NCI-H1436 (cell line): ENCODE results near the gene TMEM120A.
A peak's percentile ranks its signal among the peaks of the same experiment; 100 is the strongest.

Experiments used
- DNase-seq: peaks from one replicate; lab custom pipeline; 2025; lab: John Stamatoyannopoulos, UW

TMEM120A gene

DNA sequence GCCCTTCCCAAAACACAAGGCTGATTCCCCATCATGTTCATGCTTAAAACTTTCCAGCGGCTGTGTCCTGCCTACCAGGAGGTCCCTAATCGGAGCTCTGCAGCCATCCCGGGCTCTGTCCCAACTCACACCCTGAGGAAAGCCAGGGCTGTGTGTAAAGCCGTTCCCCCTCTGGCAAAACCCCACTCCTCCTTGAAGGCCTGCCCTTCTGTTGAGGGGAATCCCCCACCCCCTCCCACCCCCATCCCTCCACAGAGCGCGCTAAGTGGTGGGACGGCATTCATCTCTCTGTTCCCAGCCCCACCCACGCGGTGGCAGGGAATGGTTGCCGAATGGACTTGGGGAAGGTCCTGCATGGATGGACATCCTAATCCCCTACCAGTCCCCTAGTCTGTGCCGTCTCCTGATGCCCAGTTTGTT, 667 bp upstream of the TMEM120A start:
- DNase-seq: no peak

DNA sequence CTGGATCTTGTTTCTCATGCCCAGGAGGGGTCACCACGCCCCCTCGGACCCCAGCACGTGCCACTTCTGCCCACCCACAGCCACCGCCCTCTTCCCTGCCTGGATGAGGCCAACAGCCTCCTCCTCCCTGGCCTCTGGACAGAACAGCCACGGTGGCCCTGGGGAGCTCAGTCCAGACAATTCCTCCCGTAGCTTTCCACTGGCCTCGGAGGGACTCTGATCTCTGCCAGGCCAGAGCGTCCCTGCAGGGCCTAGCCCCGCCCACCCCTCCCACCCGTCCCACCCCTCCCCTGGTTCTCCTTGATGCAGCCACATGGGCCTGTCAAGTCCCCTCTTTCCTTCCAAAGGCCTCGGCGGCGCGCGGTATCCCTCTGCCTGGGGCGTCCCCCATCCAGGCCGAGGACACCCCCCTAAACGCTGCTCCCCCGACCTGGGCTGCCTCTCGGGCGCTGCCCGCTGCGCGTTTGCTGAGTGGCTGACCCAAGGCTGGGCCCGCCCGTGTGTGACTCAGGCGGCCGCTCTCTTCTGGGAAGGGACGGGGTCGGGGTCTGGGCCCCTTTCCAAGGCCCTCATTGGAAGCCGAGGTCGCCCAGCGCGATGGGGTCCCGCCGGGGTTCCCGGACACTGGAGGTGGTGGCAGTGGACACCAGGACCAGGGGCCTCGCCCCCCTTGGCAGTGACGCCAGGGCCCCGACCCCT, 557 bp downstream of the TMEM120A start:
- peak; percentile 3 for DNase-seq

DNA sequence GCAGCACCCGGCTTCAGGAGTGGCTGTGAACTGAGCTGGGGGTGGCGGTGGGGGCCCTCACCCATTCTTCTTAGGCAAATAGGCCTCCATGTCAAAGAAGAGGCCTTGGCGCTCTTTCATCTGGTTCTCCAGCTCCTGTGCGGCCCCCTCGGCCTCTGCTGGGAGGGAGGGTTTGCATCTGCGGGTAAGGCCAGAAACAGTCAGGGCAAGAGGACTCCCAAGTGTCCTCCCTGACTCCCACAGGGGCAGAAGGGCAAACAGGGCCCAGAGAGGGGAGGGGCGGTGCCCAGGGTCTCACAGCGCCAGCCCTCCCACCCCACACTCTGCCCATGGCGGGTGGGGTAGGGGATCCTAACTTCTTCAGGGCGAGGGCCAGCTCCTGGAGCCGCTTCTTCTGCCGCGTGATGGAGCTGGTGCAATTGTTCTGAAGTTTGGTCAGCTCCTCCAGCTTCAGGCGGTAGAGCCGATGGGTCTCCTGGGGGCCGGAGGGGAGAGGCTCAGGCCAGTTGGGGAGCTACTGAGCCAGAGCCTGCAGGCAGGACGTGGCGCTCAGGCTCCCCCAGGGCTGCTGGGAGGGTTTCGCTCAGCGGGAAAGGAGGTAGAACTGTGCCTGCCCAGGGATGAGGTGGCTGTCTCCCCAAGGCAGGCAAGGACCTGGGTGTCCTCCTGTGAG, 2.2 kb downstream of the TMEM120A start:
- no peak for DNase-seq

DNA sequence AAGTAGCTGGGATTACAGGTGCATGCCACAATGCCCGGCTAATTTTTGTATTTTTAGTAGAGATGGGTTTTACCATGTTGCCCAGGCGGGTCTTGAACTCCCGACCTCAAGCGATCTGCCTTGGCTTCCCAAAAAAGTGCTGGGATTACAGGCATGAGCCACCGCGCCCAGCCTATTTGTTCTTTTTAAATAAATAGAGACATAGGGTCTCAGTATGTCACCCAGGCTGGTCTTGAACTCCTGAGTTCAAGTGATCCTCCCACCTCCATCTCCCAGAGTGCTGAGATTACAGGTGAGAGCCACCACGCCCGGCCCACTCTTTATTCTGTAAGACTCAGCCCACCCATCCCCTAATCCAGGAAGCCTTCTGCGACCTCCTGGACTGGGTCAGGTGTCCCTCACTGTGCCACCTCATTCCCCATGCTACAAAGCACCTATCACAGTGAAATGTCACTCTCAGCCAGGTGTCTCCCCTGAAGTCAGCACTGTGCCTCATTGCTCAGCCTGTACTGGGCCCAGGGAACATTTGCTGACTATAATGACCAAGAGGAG, 2.8 kb downstream of the TMEM120A start:
- no peak for DNase-seq

DNA sequence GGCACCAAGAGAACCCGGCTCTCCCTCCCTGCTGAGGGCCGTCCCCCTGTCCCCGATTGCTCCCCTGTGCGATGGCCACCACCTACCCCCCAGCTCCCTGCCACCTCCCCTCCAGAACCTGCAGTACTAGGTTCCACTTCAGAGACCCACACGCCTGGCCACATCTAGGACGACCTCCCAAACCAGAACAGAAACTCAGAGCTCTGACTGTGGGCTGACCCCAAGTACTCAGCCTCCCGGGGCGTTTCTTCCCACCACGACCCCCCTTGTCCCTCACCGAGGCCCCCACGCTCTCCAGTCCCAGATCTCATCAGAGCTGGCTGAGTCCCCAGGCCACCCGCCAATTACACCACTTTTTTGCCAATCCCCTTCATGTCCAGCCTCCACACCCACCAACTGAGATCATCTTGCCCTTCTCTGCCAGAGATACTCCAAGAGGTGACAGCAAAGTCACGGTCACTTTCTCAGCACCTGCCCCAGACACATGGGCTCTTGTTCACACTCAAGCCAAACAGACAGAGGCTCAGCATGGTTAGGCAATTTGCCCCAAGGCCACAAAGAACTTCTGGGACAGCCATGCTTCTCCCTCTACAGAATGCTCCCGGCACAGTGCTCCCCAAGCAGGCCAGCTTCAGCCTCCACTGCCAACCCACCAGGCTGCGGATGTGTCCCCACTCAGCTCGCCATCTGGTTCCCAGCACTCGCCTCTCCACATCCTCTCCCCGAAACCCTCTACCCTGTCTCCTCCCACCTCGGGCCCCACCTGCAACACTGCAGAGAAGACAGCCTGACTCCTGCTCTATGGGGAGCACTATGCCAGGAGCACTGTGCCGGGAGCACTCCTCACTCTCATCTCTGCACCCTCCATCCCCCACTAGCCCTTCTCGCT, 4.7 kb downstream of the TMEM120A start:
- no peak for DNase-seq

DNA sequence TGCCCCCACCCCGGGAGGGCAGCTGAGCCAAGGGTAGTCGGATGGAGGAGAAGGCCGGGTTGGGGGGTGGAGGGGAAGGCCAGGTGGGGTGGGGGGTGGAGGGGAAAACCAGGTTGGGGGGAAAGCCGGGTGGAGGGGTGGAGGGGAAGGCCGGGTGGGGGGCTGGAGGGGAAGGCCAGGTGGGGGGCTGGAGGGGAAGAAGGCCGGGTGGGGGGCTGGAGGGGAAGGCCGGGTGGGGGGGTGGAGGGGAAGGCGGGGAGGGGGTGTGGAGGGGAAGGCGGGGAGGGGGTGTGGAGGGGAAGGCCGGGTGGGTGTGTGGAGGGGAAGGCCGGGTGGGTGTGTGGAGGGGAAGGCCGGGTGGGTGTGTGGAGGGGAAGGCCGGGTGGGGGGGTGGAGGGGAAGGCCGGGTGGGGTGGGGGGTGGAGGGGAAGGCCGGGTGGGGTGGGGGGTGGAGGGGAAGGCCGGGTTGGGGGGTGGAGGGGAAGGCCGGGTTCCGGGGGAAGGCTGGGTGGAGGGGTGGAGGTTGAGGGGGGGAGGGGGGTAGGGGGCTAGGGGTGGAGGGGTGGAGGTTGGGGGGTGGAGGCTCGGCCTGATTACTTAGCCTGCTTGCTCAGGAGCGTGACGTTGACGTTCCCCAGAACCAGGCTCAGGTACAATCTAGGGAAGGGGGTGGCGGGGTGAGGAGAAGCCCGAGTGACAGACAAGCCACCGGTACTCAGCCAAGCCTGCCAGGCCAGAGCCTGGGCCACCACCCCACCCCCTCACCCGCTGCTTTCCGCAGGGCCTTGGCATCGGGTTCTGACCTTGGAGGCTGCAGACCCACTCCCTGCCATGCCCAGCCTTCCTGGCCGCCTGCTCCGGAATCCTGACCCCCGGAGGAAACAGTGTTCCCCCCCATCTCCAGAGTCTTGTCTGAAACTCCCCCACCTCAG, 5.6 kb downstream of the TMEM120A start:
- no peak for DNase-seq

DNA sequence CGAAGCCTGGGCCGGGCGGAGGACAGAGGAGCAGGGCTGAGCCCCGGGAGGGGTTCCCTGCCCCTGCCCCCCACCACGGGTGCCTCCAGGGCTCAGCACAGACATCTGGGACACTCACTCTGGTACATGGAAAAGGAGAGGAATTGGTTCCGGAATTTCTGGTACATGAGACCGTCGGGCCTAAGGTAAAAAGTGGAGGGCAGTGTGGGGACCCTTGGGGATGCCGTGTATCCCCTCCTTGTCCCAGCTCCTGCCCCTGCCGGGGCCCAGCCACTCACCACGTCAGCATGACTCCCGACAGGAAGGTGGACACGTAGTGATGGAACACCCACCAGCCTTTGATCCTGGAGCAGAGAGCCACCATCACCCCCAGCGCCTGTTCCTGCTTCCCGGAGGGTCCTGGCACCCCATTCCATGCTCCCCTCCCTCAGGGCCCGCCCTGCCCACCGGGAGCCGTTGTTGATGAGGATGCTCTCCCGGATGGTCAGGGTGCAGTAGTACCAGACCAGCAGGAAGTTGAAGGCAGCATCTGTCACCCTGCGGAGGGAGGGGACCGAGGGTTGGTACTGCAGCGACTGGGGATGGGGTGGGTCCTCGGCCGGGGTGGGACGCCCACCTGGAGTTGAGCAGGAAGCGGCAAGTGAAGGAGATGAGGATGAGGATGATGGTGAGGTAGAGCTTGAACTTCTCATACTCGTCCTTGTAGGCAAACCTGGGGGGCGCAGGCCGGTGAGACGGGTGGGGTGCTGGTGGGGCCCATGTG, 6.4 kb downstream of the TMEM120A start:
- no peak for DNase-seq

DNA sequence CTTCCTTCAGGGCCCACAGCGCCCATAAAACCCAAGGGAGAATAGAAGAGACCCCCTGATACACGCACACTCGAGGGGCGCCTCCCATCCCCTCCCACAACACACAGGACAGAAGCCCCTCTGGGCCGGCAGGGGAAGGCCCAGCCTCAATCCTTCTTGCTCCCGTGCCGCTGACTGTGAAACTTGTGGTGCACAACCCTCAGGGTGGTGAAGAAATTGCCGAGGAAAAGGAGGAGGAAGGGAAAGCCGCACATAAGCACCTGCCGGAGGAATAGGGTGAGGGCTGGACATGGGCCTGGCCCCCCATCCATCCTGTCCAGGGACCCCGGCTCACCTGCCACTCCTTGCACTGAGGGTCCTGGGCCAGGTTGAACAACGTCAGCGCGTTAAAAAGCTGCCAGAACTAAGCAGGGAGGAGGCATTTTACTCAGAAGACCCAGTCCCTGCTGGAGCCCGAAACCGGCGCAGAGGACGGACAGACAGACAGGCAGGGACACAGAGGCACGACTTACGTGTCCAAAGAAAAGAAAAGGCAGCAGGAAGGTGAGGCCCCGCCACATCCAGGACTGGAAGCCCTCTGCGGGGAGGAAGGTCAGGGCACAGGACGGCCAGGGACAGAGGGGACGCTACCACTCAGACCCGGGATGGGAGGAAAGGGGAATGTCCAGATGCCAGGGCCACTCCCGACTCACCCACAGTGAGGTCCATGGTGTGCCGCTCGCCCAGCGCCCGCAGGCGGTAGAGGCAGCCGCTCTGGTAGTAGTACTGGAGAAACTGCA, 7.2 kb downstream of the TMEM120A start:
- no peak for DNase-seq

DNA sequence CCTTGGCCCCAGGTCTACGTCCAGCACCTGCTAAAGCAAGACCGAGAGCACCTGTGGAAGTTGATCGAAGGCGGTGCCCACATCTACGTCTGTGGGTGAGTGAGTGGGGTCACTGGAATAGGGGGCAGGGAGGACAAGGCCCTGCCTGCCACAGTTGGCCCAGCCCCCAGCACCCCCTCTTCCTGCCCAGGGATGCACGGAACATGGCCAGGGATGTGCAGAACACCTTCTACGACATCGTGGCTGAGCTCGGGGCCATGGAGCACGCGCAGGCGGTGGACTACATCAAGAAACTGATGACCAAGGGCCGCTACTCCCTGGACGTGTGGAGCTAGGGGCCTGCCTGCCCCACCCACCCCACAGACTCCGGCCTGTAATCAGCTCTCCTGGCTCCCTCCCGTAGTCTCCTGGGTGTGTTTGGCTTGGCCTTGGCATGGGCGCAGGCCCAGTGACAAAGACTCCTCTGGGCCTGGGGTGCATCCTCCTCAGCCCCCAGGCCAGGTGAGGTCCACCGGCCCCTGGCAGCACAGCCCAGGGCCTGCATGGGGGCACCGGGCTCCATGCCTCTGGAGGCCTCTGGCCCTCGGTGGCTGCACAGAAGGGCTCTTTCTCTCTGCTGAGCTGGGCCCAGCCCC, 8.1 kb downstream of the TMEM120A start:
- no peak for DNase-seq

DNA sequence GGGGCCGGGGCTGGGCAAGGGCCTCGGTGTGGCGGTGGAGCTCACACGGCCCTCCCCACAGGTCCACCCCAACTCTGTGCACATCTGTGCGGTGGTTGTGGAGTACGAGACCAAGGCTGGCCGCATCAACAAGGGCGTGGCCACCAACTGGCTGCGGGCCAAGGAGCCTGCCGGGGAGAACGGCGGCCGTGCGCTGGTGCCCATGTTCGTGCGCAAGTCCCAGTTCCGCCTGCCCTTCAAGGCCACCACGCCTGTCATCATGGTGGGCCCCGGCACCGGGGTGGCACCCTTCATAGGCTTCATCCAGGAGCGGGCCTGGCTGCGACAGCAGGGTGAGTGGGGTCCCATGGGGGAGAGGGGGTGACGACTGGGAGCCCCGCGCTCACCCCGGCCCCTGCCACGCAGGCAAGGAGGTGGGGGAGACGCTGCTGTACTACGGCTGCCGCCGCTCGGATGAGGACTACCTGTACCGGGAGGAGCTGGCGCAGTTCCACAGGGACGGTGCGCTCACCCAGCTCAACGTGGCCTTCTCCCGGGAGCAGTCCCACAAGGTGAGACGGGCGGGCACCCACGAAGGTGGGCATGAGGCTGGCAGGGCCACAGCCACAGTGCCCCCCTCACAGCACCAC, 8.8 kb downstream of the TMEM120A start:
- DNase-seq: no peak

DNA sequence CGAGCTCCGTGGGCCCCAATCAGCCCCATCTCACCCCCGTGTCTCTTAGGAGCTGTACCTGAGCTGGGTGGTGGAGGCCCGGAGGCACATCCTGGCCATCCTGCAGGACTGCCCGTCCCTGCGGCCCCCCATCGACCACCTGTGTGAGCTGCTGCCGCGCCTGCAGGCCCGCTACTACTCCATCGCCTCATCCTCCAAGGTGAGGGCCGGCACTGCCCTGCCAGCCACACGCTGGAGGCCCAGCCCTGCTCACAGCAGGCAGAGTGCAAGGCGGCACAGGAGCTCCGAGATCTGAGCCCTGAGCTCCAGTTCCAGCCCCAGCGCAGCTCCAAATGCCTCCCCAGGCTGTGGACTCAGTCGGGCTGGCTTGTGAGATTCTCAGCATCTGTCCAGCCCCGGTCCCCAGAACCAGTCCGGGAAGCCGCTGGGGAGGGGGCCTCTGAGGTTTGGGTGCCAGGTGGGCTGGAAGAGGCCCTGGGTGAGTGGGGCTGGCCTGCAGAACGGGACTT, 9.3 kb downstream of the TMEM120A start:
- DNase-seq: no peak

DNA sequence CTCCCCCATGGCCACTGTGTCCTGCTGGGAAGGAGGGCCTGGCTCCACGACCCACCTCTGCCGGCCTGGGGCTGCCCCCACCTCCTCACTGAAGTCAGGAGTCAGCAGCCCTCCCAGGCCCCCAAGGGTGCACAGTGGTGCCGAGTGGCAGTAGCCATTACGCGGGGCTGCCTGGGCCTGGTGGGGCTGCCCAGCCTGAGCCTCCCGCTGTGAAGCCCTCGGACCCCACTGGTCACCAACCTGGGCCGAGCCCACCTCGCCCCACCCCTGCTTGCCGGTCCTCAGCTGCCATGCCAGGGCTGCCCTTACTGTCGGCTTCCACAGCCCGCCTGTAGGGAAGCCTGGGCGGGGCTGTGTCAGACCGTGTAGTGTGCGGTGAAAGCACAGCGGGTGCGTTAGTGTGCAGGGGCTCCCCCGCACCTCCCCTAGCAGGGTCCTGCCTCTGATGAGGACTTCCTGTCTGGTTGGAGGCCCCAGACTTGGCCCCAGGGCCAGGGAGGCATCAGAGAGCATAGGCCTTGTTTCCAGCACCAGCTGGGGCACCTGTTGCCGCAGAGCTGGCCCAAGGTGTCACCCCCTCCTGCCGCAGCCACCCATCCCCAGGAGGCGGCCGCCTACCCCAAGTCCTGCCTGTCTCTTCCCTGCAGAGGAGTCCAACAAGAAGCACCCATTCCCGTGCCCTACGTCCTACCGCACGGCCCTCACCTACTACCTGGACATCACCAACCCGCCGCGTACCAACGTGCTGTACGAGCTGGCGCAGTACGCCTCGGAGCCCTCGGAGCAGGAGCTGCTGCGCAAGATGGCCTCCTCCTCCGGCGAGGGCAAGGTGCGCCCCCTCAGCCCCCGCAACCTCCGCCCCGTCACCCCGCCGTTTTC, 10.0 kb downstream of the TMEM120A start:
- no peak for DNase-seq

DNA sequence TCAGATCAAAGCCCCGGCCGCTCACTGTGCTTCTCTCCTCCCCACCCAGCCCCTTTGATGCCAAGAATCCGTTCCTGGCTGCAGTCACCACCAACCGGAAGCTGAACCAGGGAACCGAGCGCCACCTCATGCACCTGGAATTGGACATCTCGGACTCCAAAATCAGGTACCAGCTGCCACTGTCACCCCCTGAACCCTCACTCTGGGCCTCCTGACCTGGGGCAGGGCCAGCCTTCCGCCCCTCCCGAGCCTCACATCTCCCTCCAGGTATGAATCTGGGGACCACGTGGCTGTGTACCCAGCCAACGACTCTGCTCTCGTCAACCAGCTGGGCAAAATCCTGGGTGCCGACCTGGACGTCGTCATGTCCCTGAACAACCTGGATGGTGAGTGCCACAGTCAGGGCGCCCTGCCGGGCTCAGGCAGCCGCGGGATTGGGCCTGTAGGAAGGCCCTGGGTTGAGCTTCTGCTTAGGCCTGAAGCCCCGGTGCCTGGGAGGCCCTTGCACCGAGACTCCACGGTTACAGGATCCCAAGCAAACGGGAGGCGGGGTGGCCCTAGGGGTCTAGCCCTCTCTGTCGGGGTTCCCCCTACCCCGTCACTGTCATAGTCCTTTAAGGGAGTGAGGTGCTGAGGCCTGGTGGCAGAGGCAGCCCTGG, 10.8 kb downstream of the TMEM120A start:
- no peak for DNase-seq

DNA sequence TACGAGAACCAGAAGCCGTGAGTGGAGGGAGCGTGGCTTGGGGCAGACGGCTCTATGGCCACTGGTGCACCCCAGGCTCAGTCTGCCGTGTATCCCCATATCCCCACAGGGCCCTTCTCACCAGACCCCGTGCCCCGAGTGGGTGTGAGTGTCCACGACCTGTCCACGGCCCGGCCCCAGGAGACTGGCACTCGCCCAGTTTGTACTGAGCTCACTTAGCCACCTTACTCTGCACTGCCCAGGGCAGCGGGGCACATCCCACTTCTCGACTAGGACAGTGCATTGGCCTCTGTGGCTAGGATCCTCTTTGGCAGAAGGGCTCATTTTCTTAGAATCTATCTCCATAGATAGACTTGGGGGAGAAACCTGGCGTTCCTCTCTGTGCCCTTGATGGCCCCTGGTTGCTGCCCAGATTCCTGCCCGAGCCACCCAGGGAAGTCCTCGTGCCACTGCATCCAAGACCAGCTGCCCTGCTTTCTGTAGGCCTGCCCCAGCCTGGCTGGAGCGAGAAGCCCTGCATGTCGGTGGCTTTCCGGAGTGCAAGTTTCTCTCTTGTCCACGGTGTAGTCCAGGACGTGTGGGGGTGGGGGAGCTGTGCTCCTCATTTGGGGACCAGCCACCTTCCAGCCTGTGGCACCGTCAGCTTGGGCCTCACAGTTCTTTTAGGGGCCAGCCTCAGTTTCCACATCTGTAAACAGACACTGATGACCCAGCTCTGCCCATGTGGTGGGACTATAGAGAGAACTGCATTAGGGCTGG, 11.9 kb downstream of the TMEM120A start:
- no peak for DNase-seq

DNA sequence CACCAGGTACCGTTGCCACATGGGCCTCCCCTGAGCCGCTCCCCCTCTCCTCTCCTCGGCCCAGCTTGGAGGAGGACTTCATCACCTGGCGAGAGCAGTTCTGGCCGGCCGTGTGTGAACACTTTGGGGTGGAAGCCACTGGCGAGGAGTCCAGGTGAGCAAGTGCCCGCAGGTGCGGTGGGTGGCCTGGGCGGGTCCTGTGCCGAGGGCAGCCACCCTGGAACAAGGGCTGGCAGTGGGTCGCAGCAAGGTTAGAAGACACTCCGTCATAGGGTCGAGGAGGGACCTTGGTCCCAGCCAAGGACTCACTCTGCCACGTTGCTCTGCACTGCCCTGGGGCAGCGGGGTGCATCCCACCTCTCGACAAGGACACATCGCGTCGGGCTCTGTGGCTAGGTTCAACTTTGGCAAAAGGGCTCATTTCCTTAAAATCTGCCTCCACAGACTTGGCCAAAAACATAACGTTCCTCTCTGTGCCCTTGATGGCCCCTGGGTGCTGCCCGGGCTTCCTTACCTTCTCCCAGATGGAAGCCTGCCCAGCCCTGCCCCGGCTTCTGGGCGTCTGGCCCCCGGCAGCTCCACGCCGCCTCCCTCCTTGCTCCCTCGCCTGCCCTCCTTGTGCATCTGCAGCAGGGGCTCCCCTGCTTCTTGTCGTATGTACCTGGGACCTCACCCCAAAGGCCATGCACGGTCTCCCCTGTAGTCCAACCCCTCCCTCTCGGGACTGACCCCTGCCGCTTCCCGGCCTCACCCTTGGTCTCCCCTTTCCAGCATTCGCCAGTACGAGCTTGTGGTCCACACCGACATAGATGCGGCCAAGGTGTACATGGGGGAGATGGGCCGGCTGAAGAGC, 12.7 kb downstream of the TMEM120A start:
- DNase-seq: no peak

DNA sequence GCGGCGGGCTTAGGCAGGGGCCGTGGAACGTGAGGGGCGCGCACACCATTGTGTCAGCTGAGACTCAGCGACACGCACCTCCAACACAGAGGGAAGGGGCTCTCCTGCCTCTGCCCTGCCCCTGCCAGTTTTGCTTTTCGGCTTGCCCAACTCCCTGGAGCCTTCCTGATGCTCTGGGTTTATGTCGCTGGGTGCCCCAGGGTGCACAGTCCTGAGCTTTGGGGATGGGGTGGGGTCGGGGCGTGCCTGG, 13.3 kb downstream of the TMEM120A start:
- DNase-seq: no peak
